HepG2 (cell line): ENCODE results near the gene MORN3. TPM values are rescaled to one million over a fixed set of nuclear protein-coding genes. Genes with fewer than 3 reads are reported as not detected.

ENCODE experiments used
- ATAC-seq: fragments of 200-7000 bp; cut with Tn5 transposase; 3 replicates; pipeline ENCODE4 v1.9.1; 2020; ENCODE audit warnings: mild to moderate bottlenecking, moderate library complexity
- BruUV-seq: library from RNA; stranded (reverse); fragments of 400-500 nt; replicated peaks from 2 replicates; lab custom pipeline; 2021; lab: Mats Ljungman, UMichigan
- CTCF ChIA-PET: fragments of 300-600 bp; formaldehyde crosslinking; extraction: SDS; loops from one replicate; lab custom pipeline; 2021; ENCODE audit warnings: low total read pairs, inconsistent platforms, low intra/inter-chr PET ratio; lab: Yijun Ruan, JAX
- POLR2A ChIA-PET: fragments of 350-600 bp; sonication (Branson Sonifier 250); formaldehyde crosslinking; loops from one replicate; lab custom pipeline; 2020; ENCODE audit warnings: antibody characterized with exemption, inconsistent platforms; lab: Yijun Ruan, JAX
- DNase-seq: peaks from one replicate; pipeline ENCODE4 v3.0.0-alpha.2; 2015; ENCODE audit warnings: low spot score
- FAIRE-seq: peaks from 3 replicates; lab custom pipeline; 2011; peaks lifted over from hg19 to GRCh38; lab: Jason Lieb, UNC
- H2AFZ ChIP-seq: one replicate; pipeline ENCODE4 v1.6.1; 2011; ENCODE audit warnings: low read length, inconsistent platforms
- H3K27ac ChIP-seq: fragments of 300-600 bp; 3 replicates; pipeline ENCODE4 v1.8.0; 2011; ENCODE audit warnings: mixed run types, mild to moderate bottlenecking, mixed read lengths, low read length, inconsistent platforms; ENCODE audit not compliant: insufficient read depth; ENCODE audit errors: extremely low read length
- H3K27me3 ChIP-seq, 2 experiments: fragments of 200-600 bp in 1 of 2; 2 replicates in 1 of 2; 3 replicates in 1 of 2; pipeline versions ENCODE4 v1.6.0 to v1.8.0; 2011; ENCODE audit warnings: low read length in 2 of 2, mild to moderate bottlenecking in 2 of 2, moderate library complexity in 2 of 2, inconsistent platforms in 1 of 2; ENCODE audit not compliant: insufficient read depth in 2 of 2, control insufficient read depth in 1 of 2
- H3K36me3 ChIP-seq, 2 experiments: fragments of 200-600 bp in 1 of 2; replicated peaks in 1 of 2; 2 replicates in 1 of 2; 3 replicates in 1 of 2; pipeline versions ENCODE4 v1.5.1 to v1.8.0; 2011; ENCODE audit warnings: low read length in 2 of 2, inconsistent platforms in 1 of 2; ENCODE audit not compliant: insufficient read depth in 2 of 2, control insufficient read depth in 1 of 2
- H3K4me1 ChIP-seq: 2 replicates; pipeline ENCODE4 v1.5.1; 2012; ENCODE audit warnings: low read length, inconsistent platforms; ENCODE audit not compliant: insufficient read depth
- H3K4me2 ChIP-seq: 2 replicates; pipeline ENCODE4 v1.6.0; 2011; ENCODE audit warnings: low read depth, low read length, inconsistent platforms
- H3K4me3 ChIP-seq, 3 experiments: fragments of 200-600 bp in 1 of 3; sonication (generic), shearing (Covaris generic) in 1 of 3; replicated peaks in 1 of 3; 2 replicates each; pipeline ENCODE4 v1.5.1; 2011 to 2016; ENCODE audit warnings: low read length in 3 of 3, inconsistent platforms in 2 of 3, low read depth in 2 of 3, mild to moderate bottlenecking in 2 of 3, control low read depth in 1 of 3, mixed read lengths in 1 of 3; ENCODE audit not compliant: insufficient read depth in 1 of 3
- H3K79me2 ChIP-seq: one replicate; pipeline ENCODE4 v1.6.1; 2011; ENCODE audit warnings: low read length, inconsistent platforms; ENCODE audit not compliant: insufficient read depth
- H3K9ac ChIP-seq: 2 replicates; pipeline ENCODE4 v1.6.0; 2011; ENCODE audit warnings: mild to moderate bottlenecking, low read depth, low read length, inconsistent platforms; ENCODE audit not compliant: insufficient read depth
- H3K9me3 ChIP-seq: 2 replicates; pipeline ENCODE4 v1.5.1; 2012; ENCODE audit warnings: mild to moderate bottlenecking, low read length
- H4K20me1 ChIP-seq: 2 replicates; pipeline ENCODE4 v1.6.0; 2011; ENCODE audit warnings: inconsistent platforms, mild to moderate bottlenecking, low read length, moderate library complexity; ENCODE audit not compliant: insufficient read depth
- ARNT2 ChIP-seq: sonication (generic); formaldehyde crosslinking; IDR thresholded peaks from 2 replicates; pipeline ENCODE4 v1.8.0; 2022; ENCODE audit warnings: mild to moderate bottlenecking, low read depth, missing genetic modification reagents, moderate library complexity
- CREM ChIP-seq, 2 experiments: sonication (generic) in 1 of 2; formaldehyde crosslinking in 1 of 2; IDR thresholded peaks; 2 replicates each; pipeline versions ENCODE4 v1.4.0 to v1.6.1; 2016 to 2020; ENCODE audit warnings: antibody characterized with exemption in 1 of 2, mild to moderate bottlenecking in 1 of 2, missing genetic modification reagents in 1 of 2
- KDM1A ChIP-seq: IDR thresholded peaks from 2 replicates; pipeline ENCODE4 v1.6.1; 2016; ENCODE audit warnings: missing compliant biosample characterization
- THRA ChIP-seq: sonication (generic); formaldehyde crosslinking; IDR thresholded peaks from 2 replicates; pipeline ENCODE4 v1.4.0; 2020; ENCODE audit warnings: missing genetic modification reagents, borderline replicate concordance
- ZNF326 ChIP-seq: sonication (generic); formaldehyde crosslinking; IDR thresholded peaks from 2 replicates; pipeline ENCODE4 v1.4.0; 2020; ENCODE audit warnings: missing genetic modification reagents, borderline replicate concordance
- ZNF564 ChIP-seq: sonication (generic); formaldehyde crosslinking; IDR thresholded peaks from 2 replicates; pipeline ENCODE4 v1.8.1; 2023; ENCODE audit warnings: mild to moderate bottlenecking, missing genetic modification reagents
- ZNF574 ChIP-seq: sonication (generic); formaldehyde crosslinking; IDR thresholded peaks from 2 replicates; pipeline ENCODE4 v1.4.0; 2020; ENCODE audit warnings: missing genetic modification reagents
- ZNF800 ChIP-seq: sonication (generic); formaldehyde crosslinking; IDR thresholded peaks from 2 replicates; pipeline ENCODE4 v1.4.0; 2020; ENCODE audit warnings: missing genetic modification reagents
- WGBS: methylation state at CpG from one replicate; pipeline ENCODE4 v1.1.6; 2017; ENCODE audit warnings: low lambda C conversion rate; 5-methylcytosine and 5-hydroxymethylcytosine counted together
- in situ Hi-C: cut with HindIII; loops from 2 replicates; pipeline ENCODE4 v1.10.0; 2017; ENCODE audit warnings: low pct_unique_long_range_greater_than_20kb; ENCODE audit not compliant: extremely low pct_ligation_motif_present
- intact Hi-C: fragments of 100-400 bp; cut with micrococcal nuclease; formaldehyde crosslinking; loops from one replicate; pipeline ENCODE4 v1.10.0; 2022; ENCODE audit not compliant: unreplicated experiment
- polyA plus RNA-seq, 8 experiments: library from polyadenylated mRNA; depleted of rRNA in 3 of 8; stranded (reverse) in 7 of 8; unstranded in 1 of 8; fragments of >200 nt; fragmentation: Illumina TruSeq in 4 of 8; extraction: Trizol in 4 of 8; gene quantifications; 2 replicates each; pipeline versions ENCODE4 v1.2.1 to v1.2.3, GENCODE V29; 2011 to 2016; ENCODE audit warnings: low read depth in 4 of 8, missing spikeins in 1 of 8, mixed read lengths in 1 of 8; ENCODE audit not compliant: insufficient read depth in 1 of 8
- total RNA-seq, 5 experiments: library from RNA; depleted of rRNA; stranded (reverse); fragments of >200 nt; fragmentation: Illumina TruSeq; extraction: Trizol; gene quantifications; 2 replicates each; pipeline ENCODE4 v1.2.3, GENCODE V29; 2016; ENCODE audit warnings: low read depth in 1 of 5

The MORN3 gene
- total and polyA plus RNA-seq, 2 of the 13 experiments (the other 11 are each of a cell fraction or from before 2014, with no cell fraction given) = 1.1 to 2.0 TPM

GRCh38 chr12:121628536-121628935, 40.9 kb downstream of the MORN3 start:
- ChIA-PET POLR2A (interaction anchor here (0.7 to 1.5 kb wide), 2 partner anchors 23 to 76 kb away, joined by 3 to 5 read pairs; no protein-coding TSS in a partner anchor), CTCF (no interaction called here)
- ATAC-seq = no peak
- Histone ChIP-seq H4K20me1 (no peaks in the 10 kb centered on the region; the same call in 1 of the 2 replicates), H3K27ac (peak overlapping the region; percentile 82), H3K4me2 (peak overlapping the region; percentile 84), H2AFZ (no peak overlapping the region), H3K27me3 (no peaks in the 10 kb centered on the region), H3K36me3 (no peaks in the 10 kb centered on the region)
- whole genome bisulfite sequencing = 83% methylated on average over 5 of the region's 5 CpGs
- in situ Hi-C loops = loop anchor here (5.0 kb wide), 1 partner anchor 76 kb away; no protein-coding TSS in a partner anchor
- DNase-seq = no peak
- no TSS peak for BruUV-seq
- TF ChIP-seq ZNF800 (CRISPR knock-in tag) (no peak), THRA (no peak), ARNT2 (CRISPR knock-in tag) (no peak), ZNF564 (CRISPR knock-in tag) (no peak), ZNF574 (no peak), CREM (IDR thresholded peaks at IDR 0.05) (no peak), CREM (CRISPR knock-in tag; IDR thresholded peaks at IDR 0.05) (no peak), ZNF326 (no peak), KDM1A (CRISPR knock-in tag) (no peak)
- TF ChIP-seq, all 625 proteins: peak for 0
- FAIRE-seq = no peak
- peaks cover 73% of the 10 kb centered on the region for H3K4me1 ChIP-seq
- H3K4me3 ChIP-seq = peak overlapping the region in 2 of 3 experiments; percentile 62 to 78; a peak in 3 of 6 replicates
- intact Hi-C loops = no loop called here
- no peaks in the 10 kb centered on the region for H3K9me3 ChIP-seq
- no peak overlapping the region for H3K9ac ChIP-seq
- peaks cover 12% of the 10 kb centered on the region for H3K79me2 ChIP-seq
